Hematopoietic multipotent progenitor cell (in vitro differentiated cells): Measurements from ENCODE around the gene DBI. TPM values are rescaled to one million over a fixed set of nuclear protein-coding genes. Genes with fewer than 3 reads are reported as not detected.

Source experiments
- DNase-seq, 3 donors: peaks; one replicate each; pipeline ENCODE4 v3.0.0-alpha.2; 2011 to 2015; ENCODE audit warnings: low read depth in 2 of 3, low spot score in 2 of 3
- total RNA-seq: library from RNA; depleted of rRNA; stranded (reverse); fragments of >200 nt; gene quantifications from one replicate; pipeline ENCODE4 v1.2.3, GENCODE V29; 2012

The DBI gene
- 23.2 TPM for total RNA-seq

GRCh38 chr2:119366649-119367471 is at the start of gene DBI, which contains the start of gene C2orf76:
TSS of gene DBI (plus strand) at chr2:119366977. CDS start at chr2:119367052, 75 bp downstream.
TSS of gene C2orf76 (minus strand) at chr2:119366834. CDS start at chr2:119339959, 26,875 bp downstream.
- peak; percentile 73 to 92 (median 91) for DNase-seq

GRCh38 chr2:119317554-119317953 is 49.2 kb upstream of the DBI start:
- no peak for DNase-seq

GRCh38 chr2:119319593-119319992 is 47.2 kb upstream of the DBI start:
- no peak for DNase-seq

- DNase-seq: no peak
These were observed 43.3 kb upstream of the DBI start for GRCh38 chr2:119323459-119323858.

GRCh38 chr2:119324685-119325270 is 42.0 kb upstream of the DBI start:
- no peak for DNase-seq

GRCh38 chr2:119326938-119327337 is 39.8 kb upstream of the DBI start:
- peak in 1 of 3 donors; percentile 7 for DNase-seq

GRCh38 chr2:119327431-119327830 is 39.3 kb upstream of the DBI start:
- DNase-seq: no peak

GRCh38 chr2:119332953-119333352 is 33.8 kb upstream of the DBI start:
- DNase-seq: no peak

GRCh38 chr2:119333360-119333759 is 33.4 kb upstream of the DBI start:
- no peak for DNase-seq

GRCh38 chr2:119333833-119334232 is 32.9 kb upstream of the DBI start:
- DNase-seq: no peak

- no peak for DNase-seq
These were observed 29.0 kb upstream of the DBI start for GRCh38 chr2:119337749-119338148.

- DNase-seq: no peak
These were observed 28.5 kb upstream of the DBI start for GRCh38 chr2:119338272-119338671.

- peak in 2 of 3 donors; percentile 84 to 92 for DNase-seq
These were observed 27.8 kb upstream of the DBI start for GRCh38 chr2:119338826-119339561.

- DNase-seq: no peak
These were observed 27.2 kb upstream of the DBI start for GRCh38 chr2:119339562-119339923.

GRCh38 chr2:119341684-119342083 is 25.1 kb upstream of the DBI start:
- DNase-seq: no peak

- DNase-seq: no peak
These were observed 17.5 kb upstream of the DBI start for GRCh38 chr2:119349289-119349688.

- no peak for DNase-seq
These were observed 16.3 kb upstream of the DBI start for GRCh38 chr2:119350311-119350998.

GRCh38 chr2:119352357-119352756 is 14.4 kb upstream of the DBI start:
- peak in 1 of 3 donors; percentile 19 for DNase-seq

- no peak for DNase-seq
These were observed 11.9 kb upstream of the DBI start for GRCh38 chr2:119354860-119355259.

- DNase-seq: no peak
These were observed 7.0 kb upstream of the DBI start for GRCh38 chr2:119359774-119360173.

GRCh38 chr2:119360423-119360966 is 6.3 kb upstream of the DBI start:
- no peak for DNase-seq
